CD4-positive, alpha-beta T cell (primary cell): ENCODE results near the gene GSAP. TPM values are rescaled to one million over a fixed set of nuclear protein-coding genes. Genes with fewer than 3 reads are reported as not detected.

Source experiments
- ATAC-seq: fragments of 200-7000 bp; cut with Tn5 transposase; one replicate; pipeline ENCODE4 v1.10.0; 2022; ENCODE audit warnings: mild to moderate bottlenecking; ENCODE audit not compliant: poor library complexity
- CTCF ChIA-PET: fragments of 350-600 bp; sonication (Branson Sonifier 250); formaldehyde crosslinking; loops from one replicate; lab custom pipeline; 2021; ENCODE audit warnings: antibody characterized with exemption, inconsistent platforms; lab: Charles Lee
- POLR2A ChIA-PET: fragments of 350-600 bp; sonication (Branson Sonifier 250); formaldehyde crosslinking; loops from one replicate; lab custom pipeline; 2021; ENCODE audit warnings: antibody characterized with exemption, inconsistent platforms; lab: Charles Lee
- DNase-seq, 14 experiments: peaks; one replicate each; pipeline ENCODE4 v3.0.0-alpha.2; 2013 to 2020; ENCODE audit warnings: mixed read lengths in 2 of 14
- H3K27ac ChIP-seq, 2 donors: one replicate each; pipeline versions ENCODE4 v1.5.1 to v1.7.0; 2013; ENCODE audit warnings: low read length in 2 of 2, low read depth in 1 of 2, mild to moderate bottlenecking in 1 of 2
- H3K27me3 ChIP-seq, 2 experiments: 1 replicate in 1 of 2; 2 replicates in 1 of 2; pipeline versions ENCODE4 v1.6.1 to v1.7.0; 2013; ENCODE audit warnings: low read length in 2 of 2, control low read depth in 1 of 2, mild to moderate bottlenecking in 1 of 2, moderate library complexity in 1 of 2; ENCODE audit not compliant: insufficient read depth in 2 of 2, control insufficient read depth in 1 of 2
- H3K36me3 ChIP-seq: one replicate; pipeline ENCODE4 v1.6.1; 2013; ENCODE audit warnings: low read length, control low read depth; ENCODE audit not compliant: insufficient read depth
- H3K4me1 ChIP-seq: one replicate; pipeline ENCODE4 v1.6.1; 2013; ENCODE audit warnings: low read length, control low read depth; ENCODE audit not compliant: insufficient read depth
- H3K4me3 ChIP-seq: one replicate; pipeline ENCODE4 v1.5.1; 2013; ENCODE audit warnings: mild to moderate bottlenecking, low read length, moderate library complexity
- H3K9me3 ChIP-seq, 2 experiments: 1 replicate in 1 of 2; 2 replicates in 1 of 2; pipeline versions ENCODE4 v1.6.1 to v1.7.0; 2013; ENCODE audit warnings: low read length in 2 of 2, mild to moderate bottlenecking in 2 of 2, control low read depth in 1 of 2, moderate library complexity in 1 of 2; ENCODE audit not compliant: control insufficient read depth in 1 of 2, insufficient read depth in 1 of 2
- H3K27ac Mint-ChIP-seq: one replicate; pipeline ENCODE4 v1.8.0; 2020; ENCODE audit warnings: mixed read lengths
- H3K27me3 Mint-ChIP-seq: one replicate; pipeline ENCODE4 v1.8.0; 2021; ENCODE audit warnings: mixed read lengths
- H3K36me3 Mint-ChIP-seq: one replicate; pipeline ENCODE4 v1.8.0; 2021; ENCODE audit warnings: low read depth, mixed read lengths
- H3K4me1 Mint-ChIP-seq: one replicate; pipeline ENCODE4 v1.8.0; 2021; ENCODE audit warnings: low read depth, mixed read lengths
- H3K4me3 Mint-ChIP-seq: one replicate; pipeline ENCODE4 v1.8.0; 2020; ENCODE audit warnings: mild to moderate bottlenecking, mixed read lengths
- H3K9me3 Mint-ChIP-seq: one replicate; pipeline ENCODE4 v1.8.0; 2020; ENCODE audit warnings: mixed read lengths
- CTCF ChIP-seq: fragments of 200-600 bp; IDR thresholded peaks from one replicate; pipeline ENCODE4 v1.8.0; 2022; ENCODE audit warnings: antibody characterized with exemption, mild to moderate bottlenecking
- intact Hi-C, 2 experiments: fragments of 100-400 bp; cut with DNase I in 1 of 2; cut with micrococcal nuclease in 1 of 2; formaldehyde crosslinking; loops; one replicate each; pipeline versions ENCODE4 v1.15.1 to v1.9.0; 2023 to 2025; cut with DNase I, micrococcal nuclease
- total RNA-seq, 174 experiments: library from RNA in 2 of 174; stranded (reverse) in 2 of 174; gene quantifications; one replicate each; pipeline ENCODE4 v1.2.3 and lab custom pipeline; 2021 to 2026

Gene GSAP
- total RNA-seq, 2 experiments from 2014 or later = 19.1 to 19.5 TPM

DNA sequence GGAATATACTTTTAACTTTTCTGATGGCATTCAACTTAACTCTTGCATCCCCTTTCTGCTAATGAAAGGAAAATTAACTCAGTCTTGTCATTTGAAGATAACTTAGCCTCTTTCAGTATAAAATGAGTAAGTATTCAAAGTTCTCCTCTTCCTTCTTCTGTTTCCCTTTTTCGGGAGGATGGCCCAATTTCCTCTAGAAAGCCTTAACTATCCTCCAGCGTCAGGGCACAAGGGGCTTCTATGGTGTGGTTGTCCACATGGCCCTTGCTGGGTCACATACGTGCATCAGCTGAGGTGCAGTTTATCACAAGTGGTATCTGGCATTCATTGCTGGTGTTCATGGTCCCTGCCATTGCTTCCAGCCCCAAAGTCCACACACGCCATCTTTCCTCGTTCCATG is 17.8 kb upstream of the GSAP start:
- Mint-ChIP-seq H3K9me3 (no peaks in the 10 kb centered on the region), H3K27ac (no peak overlapping the region), H3K36me3 (no peaks in the 10 kb centered on the region), H3K4me3 (no peak overlapping the region), H3K4me1 (peaks cover 8% of the 10 kb centered on the region), H3K27me3 (no peaks in the 10 kb centered on the region)
- no peak for DNase-seq
- TF ChIP-seq CTCF = no peak
- H3K36me3 ChIP-seq = no peaks in the 10 kb centered on the region
- intact Hi-C loops = loop anchor here in 1 of 2 experiments (10.0 kb wide), 1 partner anchor 239 kb away; the partner anchor contains the start of gene FGL2
- H3K27me3 ChIP-seq = no peaks in the 10 kb centered on the region
- no peaks in the 10 kb centered on the region for H3K9me3 ChIP-seq
- POLR2A ChIA-PET = no interaction called here
- H3K4me1 ChIP-seq = no peaks in the 10 kb centered on the region
- ATAC-seq = no peak
- CTCF ChIA-PET = no interaction called here
- H3K27ac ChIP-seq = no peak overlapping the region
- H3K4me3 ChIP-seq = no peak overlapping the region

DNA sequence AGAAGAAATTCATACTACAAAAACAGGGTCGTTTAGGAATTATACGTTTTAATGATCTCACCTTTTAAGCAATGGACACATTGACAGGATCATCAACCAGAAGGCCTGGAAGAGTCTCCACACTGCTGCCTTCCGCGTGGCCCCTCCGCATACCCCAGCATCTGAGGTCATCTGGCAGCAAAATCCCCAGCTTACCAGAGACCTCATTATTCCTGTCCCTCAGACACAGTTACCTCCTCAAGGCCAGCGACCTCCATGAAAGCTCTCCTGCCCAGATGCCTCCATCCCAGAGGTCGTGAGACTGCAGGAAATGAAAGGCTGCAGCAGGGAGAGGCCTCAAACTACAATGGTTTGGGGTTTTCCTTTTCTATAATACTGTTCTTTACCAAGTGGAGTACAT is 14.8 kb upstream of the GSAP start:
- no peak for TF ChIP-seq CTCF
- H3K9me3 Mint-ChIP-seq = no peaks in the 10 kb centered on the region
- Histone ChIP-seq H3K4me1 (peaks cover 11% of the 10 kb centered on the region), H3K36me3 (no peaks in the 10 kb centered on the region), H3K9me3 (no peaks in the 10 kb centered on the region), H3K27me3 (no peaks in the 10 kb centered on the region), H3K27ac (no peak overlapping the region), H3K4me3 (no peak overlapping the region)
- DNase-seq = no peak
- ChIA-PET POLR2A (no interaction called here), CTCF (no interaction called here)
- peaks cover 23% of the 10 kb centered on the region for H3K4me1 Mint-ChIP-seq
- intact Hi-C loops = loop anchor here in 1 of 2 experiments (10.0 kb wide), 1 partner anchor 236 kb away; the partner anchor contains the start of gene FGL2
- H3K4me3 Mint-ChIP-seq = no peak overlapping the region
- H3K27ac Mint-ChIP-seq = no peak overlapping the region
- no peaks in the 10 kb centered on the region for H3K36me3 Mint-ChIP-seq
- ATAC-seq = no peak
- H3K27me3 Mint-ChIP-seq = no peaks in the 10 kb centered on the region

DNA sequence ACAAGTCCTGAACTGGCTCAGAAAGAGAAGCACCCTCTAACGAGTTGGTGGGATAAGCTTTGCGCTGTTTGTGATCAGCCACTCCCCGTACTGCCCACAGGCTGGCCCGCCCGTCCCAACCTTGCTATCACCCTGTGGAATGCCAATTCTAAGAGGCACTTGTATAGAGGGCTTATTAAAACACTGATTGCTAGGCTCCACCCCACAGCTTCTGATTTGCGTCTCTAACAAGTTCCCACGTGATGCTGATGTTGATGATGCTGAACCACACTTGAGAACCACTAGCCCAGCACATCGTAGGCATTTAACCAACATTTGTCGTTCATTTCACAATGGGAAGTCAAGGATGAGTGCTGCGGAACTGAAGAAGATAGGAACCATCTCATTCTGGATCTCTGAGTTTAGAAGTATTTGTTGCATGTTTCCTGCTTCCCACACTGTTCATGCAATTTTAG is 12.7 kb upstream of the GSAP start:
- no peak overlapping the region for H3K4me3 ChIP-seq
- H3K27ac ChIP-seq = no peak overlapping the region
- peaks cover 23% of the 10 kb centered on the region for H3K4me1 Mint-ChIP-seq
- peaks cover 11% of the 10 kb centered on the region for H3K4me1 ChIP-seq
- TF ChIP-seq CTCF = no peak
- CTCF ChIA-PET = interaction anchor here (1.2 kb wide), 1 partner anchor 75 kb away, joined by 3 read pairs; no protein-coding TSS in a partner anchor
- POLR2A ChIA-PET = interaction anchor here (1.0 to 1.6 kb wide), 5 partner anchors 10 to 80 kb away, joined by 3 to 7 read pairs (median 5); partner anchors contain the start of gene GSAP
- no peak overlapping the region for H3K4me3 Mint-ChIP-seq
- H3K36me3 Mint-ChIP-seq = no peaks in the 10 kb centered on the region
- intact Hi-C loops = no loop called here
- no peaks in the 10 kb centered on the region for H3K9me3 ChIP-seq
- no peaks in the 10 kb centered on the region for H3K27me3 ChIP-seq
- no peak for ATAC-seq
- H3K9me3 Mint-ChIP-seq = no peaks in the 10 kb centered on the region
- DNase-seq = peak in 3 of 14 experiments; percentile 52 to 61 (median 59)
- no peak overlapping the region for H3K27ac Mint-ChIP-seq
- no peaks in the 10 kb centered on the region for H3K36me3 ChIP-seq
- H3K27me3 Mint-ChIP-seq = no peaks in the 10 kb centered on the region
